Measurements from ENCODE around the gene IRAK2.
"Not testable (repeated sequence)": the region's sequence is repeated elsewhere in the genome, so short reads cannot be mapped to it uniquely, and the experiment has no call there.

Gene IRAK2

GRCh38 chr3:10253731-10254130 is 89.0 kb downstream of the IRAK2 start:
- DNase-seq (ENCODE audit: low read depth), result no peak

- no peak for DNase-seq (ENCODE audit: low read depth)
Observed at GRCh38 chr3:10255835-10256234, 91.1 kb downstream of the IRAK2 start.

- DNase-seq (ENCODE audit: low read depth), result no peak
Observed at GRCh38 chr3:10259036-10259435, 94.3 kb downstream of the IRAK2 start.

DNA sequence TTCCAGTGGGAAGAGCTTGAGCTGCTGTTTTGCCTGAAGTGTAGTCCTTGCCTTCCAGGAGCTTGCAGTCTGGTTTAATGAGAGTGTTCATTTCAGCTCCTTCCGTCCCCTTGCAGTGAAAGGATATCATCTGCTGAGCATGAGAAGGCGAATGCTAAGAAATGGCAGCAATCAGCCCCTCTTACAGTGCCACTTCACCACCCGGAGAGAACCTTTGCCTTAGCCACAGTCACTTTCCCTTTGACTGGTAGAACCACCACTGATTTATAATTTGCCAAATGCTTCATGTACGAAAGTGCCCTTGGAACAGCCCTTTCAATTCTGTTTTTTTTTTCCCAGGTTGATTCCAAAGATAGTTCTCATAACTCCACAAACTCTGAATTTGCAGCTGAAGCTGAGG is 95.1 kb downstream of the IRAK2 start:
- DNase-seq (ENCODE audit: low read depth), result no peak

DNA sequence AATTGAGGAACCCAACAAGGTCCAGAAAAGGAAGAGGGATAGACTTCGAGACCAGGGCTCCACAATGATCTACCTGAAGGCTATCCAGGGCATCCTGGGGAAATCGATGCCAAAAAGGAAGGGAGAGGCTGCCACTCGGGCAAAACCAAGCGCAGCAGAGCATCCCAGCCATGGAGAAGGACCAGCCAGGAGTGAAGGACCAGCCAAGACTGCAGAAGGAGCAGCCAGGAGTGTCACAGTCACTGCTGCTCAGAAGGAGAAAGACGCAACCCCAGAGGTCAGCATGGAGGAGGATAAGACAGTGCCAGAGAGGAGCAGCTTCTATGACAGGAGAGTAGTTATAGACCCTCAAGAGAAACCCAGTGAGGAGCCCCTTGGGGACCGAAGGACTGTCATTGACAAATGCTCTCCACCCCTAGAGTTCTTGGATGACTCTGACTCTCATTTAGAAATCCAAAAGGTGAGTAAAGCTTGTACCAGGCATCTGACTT is 95.5 kb downstream of the IRAK2 start:
- no peak for DNase-seq (ENCODE audit: low read depth)

DNA sequence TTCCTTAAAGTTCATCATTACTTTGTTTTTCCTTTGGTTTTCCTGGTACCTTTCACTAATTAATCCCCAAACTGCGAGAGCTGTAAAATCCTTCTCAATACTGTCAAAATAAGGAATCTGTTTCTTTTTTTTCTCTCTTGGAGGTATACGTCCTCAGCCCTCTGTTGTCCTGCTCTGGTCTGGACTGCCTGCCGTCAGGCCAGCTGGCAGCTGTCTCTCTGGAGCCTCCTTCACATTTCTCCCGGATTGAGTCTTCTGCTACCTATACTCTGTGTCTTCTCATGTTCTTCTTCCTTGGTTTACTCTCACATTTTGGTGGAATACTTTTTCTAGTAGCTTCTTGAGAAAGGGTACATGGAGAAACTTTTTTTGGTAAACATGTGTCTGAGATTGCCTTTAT is 97.3 kb downstream of the IRAK2 start:
- DNase-seq (ENCODE audit: low read depth), result no peak

GRCh38 chr3:10263646-10264363 is 99.1 kb downstream of the IRAK2 start:
- DNase-seq (ENCODE audit: low read depth), result peak; percentile 34

DNA sequence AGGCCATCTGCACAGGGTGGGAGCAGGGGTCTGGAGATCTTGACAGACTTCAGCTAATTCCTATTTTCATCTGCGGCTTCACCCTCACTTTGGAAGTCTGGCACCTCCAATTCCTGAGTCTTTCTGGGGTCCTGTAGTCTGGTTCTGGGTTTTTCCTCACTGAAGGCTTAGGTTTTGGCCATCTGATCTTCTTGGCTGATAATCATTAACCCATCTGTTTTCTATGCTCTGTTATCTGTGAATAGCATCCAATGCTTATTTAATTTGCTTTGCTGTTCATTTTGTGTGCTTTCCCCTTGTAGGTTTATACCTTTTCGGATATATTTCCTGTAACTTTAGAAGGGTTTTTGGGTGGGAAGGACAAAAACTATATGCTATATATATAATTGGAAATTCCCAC is 101.1 kb downstream of the IRAK2 start:
- no peak for DNase-seq (ENCODE audit: low read depth)

GRCh38 chr3:10266936-10267335 is 102.2 kb downstream of the IRAK2 start:
- DNase-seq (ENCODE audit: low read depth), result not testable (repeated sequence)

DNA sequence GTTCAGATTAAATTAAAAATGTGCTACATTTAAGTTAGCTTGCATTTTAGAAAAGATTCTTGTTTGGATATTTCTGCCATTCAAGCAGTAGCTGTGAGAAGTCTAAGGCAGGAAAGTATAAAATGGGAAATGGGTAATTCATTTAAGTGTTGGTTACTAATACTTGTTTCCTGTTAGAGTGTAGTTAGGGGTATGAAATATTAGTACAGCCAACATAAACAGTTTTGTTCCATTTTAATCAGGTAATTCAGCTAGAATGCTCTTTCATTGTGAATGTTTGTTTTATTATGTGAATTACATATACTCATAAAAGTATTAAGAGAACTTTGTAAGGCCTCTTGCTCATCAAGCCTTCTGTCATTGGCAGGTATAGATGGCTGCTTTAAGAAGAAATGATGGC is 103.4 kb downstream of the IRAK2 start:
- DNase-seq (ENCODE audit: low read depth), result no peak

GRCh38 chr3:10268930-10269329 is 104.2 kb downstream of the IRAK2 start:
- no peak for DNase-seq (ENCODE audit: low read depth)

DNA sequence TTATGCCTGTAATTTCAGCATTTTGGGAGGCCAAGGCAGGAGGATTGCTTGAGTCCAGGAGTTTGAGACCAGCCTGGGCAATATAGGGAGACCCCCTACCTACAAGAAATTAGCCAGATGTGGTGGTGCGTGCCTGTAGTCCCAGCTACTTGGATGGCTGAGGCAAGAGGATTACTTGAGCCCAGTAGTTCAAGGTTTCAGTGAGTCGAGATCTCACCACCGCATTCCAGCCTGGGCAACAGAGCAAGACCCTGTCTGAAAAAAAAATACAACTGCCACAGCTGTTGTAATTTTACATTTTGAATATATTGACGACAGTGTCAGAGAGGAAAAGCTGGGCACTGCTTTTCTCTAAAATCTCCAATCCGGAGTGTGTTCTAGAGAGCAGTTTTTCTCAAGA is 104.7 kb downstream of the IRAK2 start:
- DNase-seq (ENCODE audit: low read depth), result no peak

DNA sequence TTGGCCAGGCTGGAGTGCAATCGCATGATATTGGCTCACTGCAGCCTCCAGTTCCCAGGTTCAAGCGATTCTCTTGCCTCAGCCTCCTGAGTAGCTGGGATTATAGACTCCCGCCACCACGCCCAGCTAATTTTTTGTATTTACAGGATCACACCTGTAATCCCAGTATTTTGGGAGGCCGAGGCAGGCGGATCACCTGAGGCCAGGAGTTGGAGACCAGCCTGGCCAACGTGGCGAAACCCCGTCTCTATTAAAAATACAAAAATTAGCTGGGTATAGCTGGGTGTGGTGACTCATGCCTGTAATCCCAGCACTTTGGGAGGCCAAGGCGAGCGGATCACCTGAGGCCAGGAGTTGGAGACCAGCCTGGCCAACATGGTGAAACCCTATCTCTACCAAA is 107.8 kb downstream of the IRAK2 start:
- DNase-seq (ENCODE audit: low read depth), result not testable (repeated sequence)

GRCh38 chr3:10272977-10273376 is 108.3 kb downstream of the IRAK2 start:
- DNase-seq (ENCODE audit: low read depth), result no peak

GRCh38 chr3:10273702-10274305 is 109.1 kb downstream of the IRAK2 start:
- DNase-seq (ENCODE audit: low read depth), result no peak

DNA sequence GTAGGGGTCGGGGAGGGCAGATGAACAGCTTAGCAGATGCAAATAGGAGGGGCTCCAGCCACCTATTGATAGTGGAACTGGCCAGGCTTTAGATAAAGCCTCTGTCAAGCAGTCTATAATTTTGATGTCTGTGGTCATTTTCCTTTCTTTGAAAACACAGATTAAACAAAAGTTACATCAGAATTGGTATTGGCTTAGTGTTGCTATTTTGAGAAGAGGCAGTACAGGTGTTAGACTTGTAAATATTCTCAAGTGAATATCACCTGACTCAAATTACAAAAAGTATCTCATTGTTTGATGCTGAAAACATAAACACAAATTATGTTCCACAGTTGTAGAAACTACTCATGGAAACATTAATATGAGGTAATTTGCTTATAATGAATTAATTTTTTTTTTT is 109.9 kb downstream of the IRAK2 start:
- no peak for DNase-seq (ENCODE audit: low read depth)

DNA sequence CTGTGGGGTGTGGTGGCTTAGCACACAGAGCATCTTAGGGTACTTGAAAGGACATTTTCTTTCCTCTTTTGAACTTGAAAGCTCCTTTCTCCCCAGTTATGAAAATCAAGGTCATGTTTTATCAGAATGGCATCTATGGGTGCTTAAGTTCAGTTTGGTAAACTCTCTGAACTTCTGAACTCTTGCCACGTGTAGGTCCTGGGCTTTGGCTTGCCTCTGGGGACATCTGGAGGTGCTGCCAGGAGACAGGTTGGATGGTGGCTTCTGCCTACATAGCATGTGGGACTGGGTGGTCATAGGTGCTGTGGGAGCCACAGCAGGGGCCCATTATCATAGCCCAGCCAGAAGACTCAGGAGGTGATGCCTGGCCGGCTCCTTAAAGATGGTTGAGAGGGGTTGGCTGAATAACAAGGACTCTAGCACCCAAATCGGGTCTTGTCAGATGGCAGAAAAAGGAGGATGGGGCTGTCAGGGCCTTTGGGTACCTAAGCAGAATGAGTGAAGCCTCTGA is 112.5 kb downstream of the IRAK2 start:
- no peak for DNase-seq (ENCODE audit: low read depth)

GRCh38 chr3:10278501-10278900 is 113.8 kb downstream of the IRAK2 start:
- DNase-seq (ENCODE audit: low read depth), result no peak

DNA sequence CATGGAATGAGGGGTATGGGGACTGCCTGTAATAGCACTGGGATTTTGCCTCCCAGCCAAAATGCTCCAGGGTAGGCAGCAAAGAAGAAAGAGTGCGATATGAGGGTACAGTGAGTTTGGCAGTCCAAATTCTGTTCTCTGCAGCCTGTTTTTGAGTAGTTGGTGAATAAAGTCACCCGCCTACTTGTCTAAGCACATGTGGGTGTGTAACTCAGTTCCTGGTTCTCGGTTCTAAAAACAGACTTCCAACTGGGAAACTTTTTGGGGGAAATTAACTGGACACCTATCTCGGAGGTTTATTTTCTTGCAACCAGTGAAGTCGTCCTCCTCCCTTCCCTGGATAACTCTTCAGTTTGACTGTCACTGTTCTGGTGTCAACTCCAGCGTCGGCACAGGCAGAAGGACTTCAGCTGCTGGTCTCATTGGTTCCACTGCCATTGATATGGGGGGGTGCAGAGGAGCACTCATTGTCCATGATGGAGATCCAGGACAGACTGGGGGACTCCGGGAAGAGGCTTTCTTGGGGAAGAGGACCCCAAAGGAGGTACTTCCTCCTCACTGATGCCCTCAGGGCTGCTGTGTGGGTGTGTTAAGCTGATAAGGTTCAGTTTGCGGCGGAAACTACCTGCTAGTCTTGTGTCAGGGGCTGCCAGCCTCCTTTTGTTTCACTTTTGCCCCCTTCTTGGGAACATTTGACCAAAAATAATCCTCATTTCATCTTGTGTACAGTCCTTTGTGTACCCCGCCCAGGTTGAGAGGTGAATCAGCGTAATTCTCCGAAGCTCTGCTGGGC is 114.9 kb downstream of the IRAK2 start:
- no peak for DNase-seq (ENCODE audit: low read depth)

- no peak for DNase-seq (ENCODE audit: low read depth)
Observed at GRCh38 chr3:10280177-10280529, 115.4 kb downstream of the IRAK2 start.

GRCh38 chr3:10280571-10280970 is 115.9 kb downstream of the IRAK2 start:
- no peak for DNase-seq (ENCODE audit: low read depth)

DNA sequence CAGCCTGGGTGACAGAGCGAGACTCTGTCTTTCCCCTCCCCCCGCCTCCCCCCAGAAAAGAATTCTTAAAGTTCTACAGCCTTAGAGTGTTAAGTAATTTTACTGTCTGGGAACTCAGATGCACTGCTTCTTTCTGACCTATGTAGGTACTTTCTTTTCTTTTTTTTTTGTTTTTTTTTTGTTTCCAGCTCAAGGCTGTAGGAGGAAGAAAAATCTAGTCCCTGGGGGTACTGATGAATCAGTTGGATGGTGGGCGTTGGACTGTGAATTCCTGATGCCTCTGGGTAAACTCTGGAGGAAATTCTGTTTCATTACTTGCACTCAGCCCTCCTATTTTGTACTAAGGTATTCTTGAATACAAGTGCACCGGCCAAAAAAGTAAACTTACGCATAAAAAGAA is 117.2 kb downstream of the IRAK2 start:
- no peak for DNase-seq (ENCODE audit: low read depth)

- DNase-seq (ENCODE audit: low read depth), result no peak
Observed at GRCh38 chr3:10283638-10284037, 118.9 kb downstream of the IRAK2 start.

Data from activated T-helper 1 cell treated with Interleukin-2 at 50 U/mL for 16 hours (primary cell).